Smooth muscle cell (in vitro differentiated cells): ENCODE data around the gene HDAC5. TPM values are rescaled to one million over a fixed set of nuclear protein-coding genes. Genes with fewer than 3 reads are reported as not detected.

Experiments used
- DNase-seq: peaks from one replicate; lab custom pipeline; 2025; ENCODE audit not compliant: unreplicated experiment; lab: John Stamatoyannopoulos, UW
- H2AFZ ChIP-seq: fragments of 200-600 bp; sonication (generic); 2 replicates; pipeline ENCODE4 v1.6.0; 2016; ENCODE audit warnings: antibody characterized with exemption, low read depth, mild to moderate bottlenecking
- H3F3A ChIP-seq: fragments of 200-600 bp; sonication (generic); 2 replicates; pipeline ENCODE4 v1.6.0; 2017; ENCODE audit warnings: antibody characterized with exemption, low read depth
- H3K27ac ChIP-seq: fragments of 200-600 bp; sonication (generic); 2 replicates; pipeline ENCODE4 v1.5.1; 2016; ENCODE audit warnings: low read depth, mild to moderate bottlenecking
- H3K27me3 ChIP-seq: fragments of 200-600 bp; sonication (generic); 2 replicates; pipeline ENCODE4 v1.6.1; 2016; ENCODE audit warnings: low read depth, mild to moderate bottlenecking
- H3K36me3 ChIP-seq: fragments of 200-600 bp; sonication (generic); 2 replicates; pipeline ENCODE4 v1.5.1; 2016; ENCODE audit warnings: low read depth
- H3K4me1 ChIP-seq: fragments of 200-600 bp; sonication (generic); 2 replicates; pipeline ENCODE4 v1.5.1; 2016; ENCODE audit warnings: low read depth
- H3K4me2 ChIP-seq: fragments of 200-600 bp; sonication (generic); 2 replicates; pipeline ENCODE4 v1.6.0; 2016; ENCODE audit warnings: mild to moderate bottlenecking
- H3K4me3 ChIP-seq: fragments of 200-600 bp; sonication (generic); 2 replicates; pipeline ENCODE4 v1.5.1; 2016; ENCODE audit warnings: mild to moderate bottlenecking
- H3K79me2 ChIP-seq: fragments of 200-600 bp; sonication (generic); 2 replicates; pipeline ENCODE4 v1.6.0; 2016; ENCODE audit warnings: low read depth, mild to moderate bottlenecking
- H3K9ac ChIP-seq: fragments of 200-600 bp; sonication (generic); 2 replicates; pipeline ENCODE4 v1.6.0; 2016; ENCODE audit warnings: low read depth
- H3K9me3 ChIP-seq: fragments of 200-600 bp; sonication (generic); replicated peaks from 2 replicates; pipeline ENCODE4 v1.5.1; 2016; ENCODE audit warnings: low read depth
- H4K20me1 ChIP-seq: fragments of 200-600 bp; sonication (generic); 2 replicates; pipeline ENCODE4 v1.6.0; 2016; ENCODE audit warnings: low read depth
- WGBS: methylation state at CpG from one replicate; pipeline ENCODE4 v1.1.7; 2016; ENCODE audit warnings: low lambda C conversion rate; 5-methylcytosine and 5-hydroxymethylcytosine counted together
- polyA plus RNA-seq: library from polyadenylated mRNA; unstranded; fragments of >200 nt; fragmentation: Nextera tagmentation; extraction: Ambion mirVana; gene quantifications from 2 replicates; pipeline ENCODE4 v1.2.1, GENCODE V29; 2016
- total RNA-seq: library from RNA; depleted of rRNA; stranded (reverse); fragments of >200 nt; gene quantifications from 2 replicates; pipeline ENCODE4 v1.2.3, GENCODE V29; 2014
- TF ChIP-seq, protein P1 (sequence below): fragments of 200-600 bp; sonication (generic); IDR thresholded peaks from 2 replicates; pipeline ENCODE4 v1.5.1; 2017; ENCODE audit warnings: borderline replicate concordance, mild to moderate bottlenecking, antibody characterized with exemption; ENCODE audit not compliant: insufficient read depth, poor library complexity, severe bottlenecking

Gene HDAC5
- total and polyA plus RNA-seq, 2 experiments from 2014 or later, result 52.6 to 65.3 TPM

DNA sequence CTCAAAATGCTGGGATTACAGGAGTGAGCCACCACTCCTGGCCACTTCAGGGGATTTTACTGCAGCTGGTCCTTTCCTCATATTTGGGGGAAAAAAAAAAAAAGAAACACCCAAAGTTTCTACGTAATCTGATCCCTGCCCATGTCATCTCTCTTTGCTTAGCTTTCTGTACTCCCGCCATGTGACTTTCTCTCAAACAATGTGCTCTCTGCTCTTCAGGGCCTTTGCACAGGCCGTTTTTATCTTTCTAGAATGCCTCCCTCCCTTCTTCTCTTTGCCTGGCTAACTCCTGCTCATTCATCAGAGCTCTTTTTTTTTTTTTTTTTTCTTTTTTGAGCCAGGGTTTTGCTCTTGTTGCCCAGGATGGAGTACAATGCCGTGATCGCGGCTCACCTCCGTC lies 4.9 kb upstream of the HDAC5 start:
- no peaks in the 10 kb centered on the region for H4K20me1 ChIP-seq
- no peaks in the 10 kb centered on the region for H3K9me3 ChIP-seq
- H3K79me2 ChIP-seq, result no peaks in the 10 kb centered on the region
- 96% methylated on average over 7 of the region's 7 CpGs for WGBS
- no peaks in the 10 kb centered on the region for H3K27me3 ChIP-seq
- no peak overlapping the region for H3K4me2 ChIP-seq
- no peaks in the 10 kb centered on the region for H3F3A ChIP-seq
- TF ChIP-seq, protein P1, sequence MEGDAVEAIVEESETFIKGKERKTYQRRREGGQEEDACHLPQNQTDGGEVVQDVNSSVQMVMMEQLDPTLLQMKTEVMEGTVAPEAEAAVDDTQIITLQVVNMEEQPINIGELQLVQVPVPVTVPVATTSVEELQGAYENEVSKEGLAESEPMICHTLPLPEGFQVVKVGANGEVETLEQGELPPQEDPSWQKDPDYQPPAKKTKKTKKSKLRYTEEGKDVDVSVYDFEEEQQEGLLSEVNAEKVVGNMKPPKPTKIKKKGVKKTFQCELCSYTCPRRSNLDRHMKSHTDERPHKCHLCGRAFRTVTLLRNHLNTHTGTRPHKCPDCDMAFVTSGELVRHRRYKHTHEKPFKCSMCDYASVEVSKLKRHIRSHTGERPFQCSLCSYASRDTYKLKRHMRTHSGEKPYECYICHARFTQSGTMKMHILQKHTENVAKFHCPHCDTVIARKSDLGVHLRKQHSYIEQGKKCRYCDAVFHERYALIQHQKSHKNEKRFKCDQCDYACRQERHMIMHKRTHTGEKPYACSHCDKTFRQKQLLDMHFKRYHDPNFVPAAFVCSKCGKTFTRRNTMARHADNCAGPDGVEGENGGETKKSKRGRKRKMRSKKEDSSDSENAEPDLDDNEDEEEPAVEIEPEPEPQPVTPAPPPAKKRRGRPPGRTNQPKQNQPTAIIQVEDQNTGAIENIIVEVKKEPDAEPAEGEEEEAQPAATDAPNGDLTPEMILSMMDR, result no peak
- H3K27ac ChIP-seq, result no peak overlapping the region
- H3K36me3 ChIP-seq, result no peaks in the 10 kb centered on the region
- H3K4me3 ChIP-seq, result no peak overlapping the region
- H2AFZ ChIP-seq, result no peak overlapping the region
- DNase-seq, result no peak
- no peak overlapping the region for H3K9ac ChIP-seq
- no peaks in the 10 kb centered on the region for H3K4me1 ChIP-seq

- 9% methylated on average over 8 of the region's 8 CpGs for WGBS
- Histone ChIP-seq H2AFZ (peak overlapping the region; percentile 98), H3K27me3 (no peaks in the 10 kb centered on the region), H3K9me3 (no peaks in the 10 kb centered on the region), H3K4me2 (peak overlapping the region; percentile 78), H3K79me2 (peaks cover 28% of the 10 kb centered on the region), H3K9ac (peak overlapping the region; percentile 94), H3K36me3 (no peaks in the 10 kb centered on the region), H3K27ac (peak overlapping the region; percentile 95), H3F3A (no peaks in the 10 kb centered on the region), H4K20me1 (peaks cover 26% of the 10 kb centered on the region), H3K4me3 (peak overlapping the region; percentile 97), H3K4me1 (peaks cover 19% of the 10 kb centered on the region)
- TF ChIP-seq, protein P1, result no peak
- no peak for DNase-seq
Measured at GRCh38 chr17:44124118-44124438, 637 bp upstream of the HDAC5 start.

GRCh38 chr17:44122816-44123355 lies 555 bp downstream of the HDAC5 start:
- DNase-seq, result no peak
- TF ChIP-seq, protein P1, result no peak
- Histone ChIP-seq H3K4me1 (peaks cover 28% of the 10 kb centered on the region), H4K20me1 (peaks cover 38% of the 10 kb centered on the region), H3K4me3 (peak overlapping the region; percentile 97), H3K27me3 (no peaks in the 10 kb centered on the region), H3K4me2 (peak overlapping the region; percentile 92), H3F3A (no peaks in the 10 kb centered on the region), H3K9ac (peak overlapping the region; percentile 94), H3K79me2 (peaks cover 28% of the 10 kb centered on the region), H2AFZ (no peak overlapping the region), H3K27ac (peak overlapping the region; percentile 95), H3K36me3 (no peaks in the 10 kb centered on the region), H3K9me3 (no peaks in the 10 kb centered on the region)
- WGBS, result 8% methylated on average over 22 of the region's 32 CpGs
